CD4-positive, alpha-beta T cell (primary cell): ENCODE measurements around the gene FGFRL1. TPM values are rescaled to one million over a fixed set of nuclear protein-coding genes. Genes with fewer than 3 reads are reported as not detected.

ENCODE experiments used
- ATAC-seq: fragments of 200-7000 bp; cut with Tn5 transposase; one replicate; pipeline ENCODE4 v1.10.0; 2022; ENCODE audit warnings: mild to moderate bottlenecking; ENCODE audit not compliant: poor library complexity
- CTCF ChIA-PET: fragments of 350-600 bp; sonication (Branson Sonifier 250); formaldehyde crosslinking; loops from one replicate; lab custom pipeline; 2021; ENCODE audit warnings: antibody characterized with exemption, inconsistent platforms; lab: Charles Lee
- POLR2A ChIA-PET: fragments of 350-600 bp; sonication (Branson Sonifier 250); formaldehyde crosslinking; loops from one replicate; lab custom pipeline; 2021; ENCODE audit warnings: antibody characterized with exemption, inconsistent platforms; lab: Charles Lee
- DNase-seq, 14 experiments: peaks; one replicate each; pipeline ENCODE4 v3.0.0-alpha.2; 2013 to 2020; ENCODE audit warnings: mixed read lengths in 2 of 14
- H3K27ac ChIP-seq, 2 donors: one replicate each; pipeline versions ENCODE4 v1.5.1 to v1.7.0; 2013; ENCODE audit warnings: low read length in 2 of 2, low read depth in 1 of 2, mild to moderate bottlenecking in 1 of 2
- H3K27me3 ChIP-seq, 2 experiments: 1 replicate in 1 of 2; 2 replicates in 1 of 2; pipeline versions ENCODE4 v1.6.1 to v1.7.0; 2013; ENCODE audit warnings: low read length in 2 of 2, control low read depth in 1 of 2, mild to moderate bottlenecking in 1 of 2, moderate library complexity in 1 of 2; ENCODE audit not compliant: insufficient read depth in 2 of 2, control insufficient read depth in 1 of 2
- H3K36me3 ChIP-seq: one replicate; pipeline ENCODE4 v1.6.1; 2013; ENCODE audit warnings: low read length, control low read depth; ENCODE audit not compliant: insufficient read depth
- H3K4me1 ChIP-seq: one replicate; pipeline ENCODE4 v1.6.1; 2013; ENCODE audit warnings: low read length, control low read depth; ENCODE audit not compliant: insufficient read depth
- H3K4me3 ChIP-seq: one replicate; pipeline ENCODE4 v1.5.1; 2013; ENCODE audit warnings: mild to moderate bottlenecking, low read length, moderate library complexity
- H3K9me3 ChIP-seq, 2 experiments: 1 replicate in 1 of 2; 2 replicates in 1 of 2; pipeline versions ENCODE4 v1.6.1 to v1.7.0; 2013; ENCODE audit warnings: low read length in 2 of 2, mild to moderate bottlenecking in 2 of 2, control low read depth in 1 of 2, moderate library complexity in 1 of 2; ENCODE audit not compliant: control insufficient read depth in 1 of 2, insufficient read depth in 1 of 2
- H3K27ac Mint-ChIP-seq: one replicate; pipeline ENCODE4 v1.8.0; 2020; ENCODE audit warnings: mixed read lengths
- H3K27me3 Mint-ChIP-seq: one replicate; pipeline ENCODE4 v1.8.0; 2021; ENCODE audit warnings: mixed read lengths
- H3K36me3 Mint-ChIP-seq: one replicate; pipeline ENCODE4 v1.8.0; 2021; ENCODE audit warnings: low read depth, mixed read lengths
- H3K4me1 Mint-ChIP-seq: one replicate; pipeline ENCODE4 v1.8.0; 2021; ENCODE audit warnings: low read depth, mixed read lengths
- H3K4me3 Mint-ChIP-seq: one replicate; pipeline ENCODE4 v1.8.0; 2020; ENCODE audit warnings: mild to moderate bottlenecking, mixed read lengths
- H3K9me3 Mint-ChIP-seq: one replicate; pipeline ENCODE4 v1.8.0; 2020; ENCODE audit warnings: mixed read lengths
- CTCF ChIP-seq: fragments of 200-600 bp; IDR thresholded peaks from one replicate; pipeline ENCODE4 v1.8.0; 2022; ENCODE audit warnings: antibody characterized with exemption, mild to moderate bottlenecking
- intact Hi-C, 2 experiments: fragments of 100-400 bp; cut with DNase I in 1 of 2; cut with micrococcal nuclease in 1 of 2; formaldehyde crosslinking; loops; one replicate each; pipeline versions ENCODE4 v1.15.1 to v1.9.0; 2023 to 2025; cut with DNase I, micrococcal nuclease
- total RNA-seq, 174 experiments: library from RNA in 2 of 174; stranded (reverse) in 2 of 174; gene quantifications; one replicate each; pipeline ENCODE4 v1.2.3 and lab custom pipeline; 2021 to 2026

The FGFRL1 gene
- total RNA-seq, 2 experiments from 2014 or later, result 21.8 to 25.0 TPM

- Mint-ChIP-seq H3K4me1 (no peaks in the 10 kb centered on the region), H3K27me3 (peaks cover 23% of the 10 kb centered on the region), H3K36me3 (no peaks in the 10 kb centered on the region), H3K4me3 (no peak overlapping the region), H3K27ac (no peak overlapping the region), H3K9me3 (no peaks in the 10 kb centered on the region)
- ATAC-seq, result no peak
- no peak overlapping the region for H3K27ac ChIP-seq
- H3K4me3 ChIP-seq, result no peak overlapping the region
- H3K36me3 ChIP-seq, result no peaks in the 10 kb centered on the region
- POLR2A ChIA-PET, result no interaction called here
- intact Hi-C loops, result no loop called here
- CTCF ChIA-PET, result no interaction called here
- TF ChIP-seq CTCF, result no peak
- peaks cover 2% of the 10 kb centered on the region for H3K4me1 ChIP-seq
- H3K9me3 ChIP-seq, result peaks cover 0 to 9% of the 10 kb centered on the region in 2 experiments
- DNase-seq, result no peak
- peaks cover 18 to 24% of the 10 kb centered on the region in 2 experiments for H3K27me3 ChIP-seq
Observed at GRCh38 chr4:1041936-1042330, 30.5 kb downstream of the FGFRL1 start.

DNA sequence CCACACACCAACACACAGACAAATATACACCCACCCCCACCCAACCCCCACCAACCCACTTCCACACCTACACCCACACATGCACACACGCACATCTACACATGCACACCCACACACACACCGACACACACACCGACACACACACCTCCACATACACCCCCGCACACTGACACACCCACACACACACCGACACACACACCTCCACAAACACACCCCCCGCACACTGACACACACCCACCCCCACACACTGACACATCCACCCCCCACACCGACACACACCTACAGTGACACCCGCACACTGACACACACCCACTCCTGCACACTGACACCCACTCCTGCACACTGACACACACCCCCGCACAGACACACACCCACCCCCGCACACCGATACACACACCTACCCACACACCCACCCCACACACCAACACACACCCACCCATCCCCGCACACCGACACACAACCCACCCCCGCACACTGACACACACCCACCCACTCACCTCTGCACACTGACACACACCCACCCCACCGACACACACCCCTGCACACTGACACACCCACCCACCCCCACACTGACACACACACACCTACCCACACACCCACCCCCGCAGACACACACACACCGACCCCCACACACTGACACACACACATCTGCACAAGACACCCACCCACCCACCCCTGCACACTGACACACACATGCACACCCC lies 31.1 kb downstream of the FGFRL1 start:
- ATAC-seq (no peak), DNase-seq (no peak)
- Mint-ChIP-seq H3K4me1 (no peaks in the 10 kb centered on the region), H3K4me3 (no peak overlapping the region), H3K27ac (no peak overlapping the region), H3K36me3 (no peaks in the 10 kb centered on the region), H3K9me3 (no peaks in the 10 kb centered on the region), H3K27me3 (peaks cover 26% of the 10 kb centered on the region)
- no peak overlapping the region for H3K4me3 ChIP-seq
- peaks cover 0 to 9% of the 10 kb centered on the region in 2 experiments for H3K9me3 ChIP-seq
- H3K36me3 ChIP-seq, result no peaks in the 10 kb centered on the region
- intact Hi-C loops, result no loop called here
- CTCF ChIA-PET, result no interaction called here
- TF ChIP-seq CTCF, result no peak
- peaks cover 2% of the 10 kb centered on the region for H3K4me1 ChIP-seq
- H3K27me3 ChIP-seq, result peaks cover 23 to 28% of the 10 kb centered on the region in 2 experiments
- POLR2A ChIA-PET, result no interaction called here
- no peak overlapping the region for H3K27ac ChIP-seq

GRCh38 chr4:1043162-1043561 lies 31.7 kb downstream of the FGFRL1 start:
- no peaks in the 10 kb centered on the region for H3K36me3 Mint-ChIP-seq
- no peak overlapping the region for H3K27ac ChIP-seq
- intact Hi-C loops, result no loop called here

More at GRCh38 chr4:1043162-1043561, 31.7 kb downstream of the FGFRL1 start:
- Mint-ChIP-seq H3K4me3 (no peak overlapping the region), H3K9me3 (no peaks in the 10 kb centered on the region), H3K27ac (no peak overlapping the region), H3K4me1 (no peaks in the 10 kb centered on the region), H3K27me3 (peaks cover 33% of the 10 kb centered on the region)
- ATAC-seq (no peak), DNase-seq (no peak)
- no peak for TF ChIP-seq CTCF
- Histone ChIP-seq H3K4me1 (peaks cover 2% of the 10 kb centered on the region), H3K9me3 (peaks cover 0 to 15% of the 10 kb centered on the region in 2 experiments), H3K27me3 (peaks cover 27 to 33% of the 10 kb centered on the region in 2 experiments), H3K36me3 (no peaks in the 10 kb centered on the region), H3K4me3 (no peak overlapping the region)
- ChIA-PET CTCF (no interaction called here), POLR2A (no interaction called here)
